ENCODE measurements around the gene TTLL10.
"Not testable (repeated sequence)": the region's sequence is repeated elsewhere in the genome, so short reads cannot be mapped to it uniquely, and the experiment has no call there.

TTLL10 gene

GRCh38 chr1:1171546-1172340, 1.9 kb upstream of the TTLL10 start:
- DNase-seq, result peak in 1 of 5 experiments; percentile 28

- DNase-seq, result peak in 1 of 5 experiments; percentile 8
Observed at GRCh38 chr1:1173061-1173792, 453 bp upstream of the TTLL10 start.

GRCh38 chr1:1175221-1176062, 1.8 kb downstream of the TTLL10 start:
- no peak for DNase-seq

- DNase-seq, result not testable (repeated sequence)
Observed at GRCh38 chr1:1176063-1176761, 2.5 kb downstream of the TTLL10 start.

GRCh38 chr1:1176931-1177330, 3.3 kb downstream of the TTLL10 start:
- no peak for DNase-seq

- DNase-seq, result no peak
Observed at GRCh38 chr1:1177452-1178206, 3.9 kb downstream of the TTLL10 start.

- DNase-seq, result no peak
Observed at GRCh38 chr1:1178794-1179331, 5.2 kb downstream of the TTLL10 start.

GRCh38 chr1:1179346-1179982, 5.8 kb downstream of the TTLL10 start:
- DNase-seq, result peak in 1 of 5 experiments; percentile 8

GRCh38 chr1:1179983-1180861, 6.5 kb downstream of the TTLL10 start:
- peak in 1 of 5 experiments; percentile 8 for DNase-seq

GRCh38 chr1:1181129-1181937, 7.7 kb downstream of the TTLL10 start:
- DNase-seq, result no peak

- DNase-seq, result no peak
Observed at GRCh38 chr1:1181938-1182410, 8.3 kb downstream of the TTLL10 start.

GRCh38 chr1:1182491-1183220, 9.0 kb downstream of the TTLL10 start:
- DNase-seq, result peak in 1 of 5 experiments; percentile 8

GRCh38 chr1:1183221-1183747, 9.6 kb downstream of the TTLL10 start:
- no peak for DNase-seq

GRCh38 chr1:1183833-1184775, 10.4 kb downstream of the TTLL10 start:
- DNase-seq, result no peak

- DNase-seq, result no peak
Observed at GRCh38 chr1:1185101-1185765, 11.6 kb downstream of the TTLL10 start.

GRCh38 chr1:1187938-1188337, 14.3 kb downstream of the TTLL10 start:
- DNase-seq, result no peak
